Measurements from ENCODE around the gene GID8. TPM values are rescaled to one million over a fixed set of nuclear protein-coding genes. Genes with fewer than 3 reads are reported as not detected.

The GID8 gene
- total and polyA plus RNA-seq, 2 of the 4 experiments (the other 2 are of a cell fraction) = 21.5 to 33.9 TPM

GRCh38 chr20:62977613-62978560, 39.9 kb downstream of the GID8 start:
- Histone ChIP-seq H3K23ac (ENCODE audit: low read depth, low read length) (no peak overlapping the region), H3K4me3 (ENCODE audit: insufficient read depth, low read depth, low read length) (no peak overlapping the region), H3K27me3 (ENCODE audit: control insufficient read depth, insufficient read depth, low read length) (peaks cover 81% of the 10 kb centered on the region), H3K4me2 (ENCODE audit: low read depth, low read length) (no peak overlapping the region), H2AK5ac (ENCODE audit: low read depth, low read length) (no peak overlapping the region), H3K27ac (ENCODE audit: insufficient read depth, low read length) (no peak overlapping the region), H3K4me1 (ENCODE audit: control insufficient read depth, insufficient read depth, low read length) (no peaks in the 10 kb centered on the region), H2AK9ac (replicated peaks; ENCODE audit: low read depth, low read length, poor library complexity) (no peak overlapping the region), H3K56ac (ENCODE audit: extremely low read depth, insufficient read depth, low read length) (no peak overlapping the region), H4K91ac (ENCODE audit: insufficient read depth, low read depth, low read length) (no peak overlapping the region), H4K8ac (ENCODE audit: low read depth in 2 of 2, low read length in 2 of 2) (no peak overlapping the region), H2BK15ac (ENCODE audit: low read depth, low read length) (no peak overlapping the region), H3K4ac (ENCODE audit: low read depth, low read length) (no peak overlapping the region), H4K20me1 (ENCODE audit: insufficient read depth, low read length) (no peaks in the 10 kb centered on the region), H3K9me1 (ENCODE audit: insufficient read depth, low read length) (no peaks in the 10 kb centered on the region), H2BK5ac (ENCODE audit: low read depth, low read length, poor library complexity, severe bottlenecking) (no peak overlapping the region), H3K9me3 (ENCODE audit: control insufficient read depth, insufficient read depth, low read length) (no peaks in the 10 kb centered on the region), H3K79me1 (ENCODE audit: low read depth in 1 of 2, low read length in 2 of 2) (no peaks in the 10 kb centered on the region), H4K5ac (ENCODE audit: low read depth, low read length) (no peak overlapping the region), H3K9ac (ENCODE audit: low read depth, low read length) (no peak overlapping the region), H2BK20ac (ENCODE audit: low read depth, low read length) (no peak overlapping the region), H3K14ac (replicated peaks; ENCODE audit: low read depth, low read length) (no peak overlapping the region), H2BK120ac (ENCODE audit: low read depth, low read length) (no peak overlapping the region), H2AFZ (replicated peaks; ENCODE audit: low read length, poor library complexity) (no peak overlapping the region), H3K18ac (ENCODE audit: low read depth, low read length) (no peak overlapping the region), H3K36me3 (ENCODE audit: control insufficient read depth, insufficient read depth, low read length) (no peaks in the 10 kb centered on the region)
- ChIA-PET POLR2A (ENCODE audit: unreplicated experiment) (no interaction called here), CTCF (no interaction called here)
- in situ Hi-C loops (cut with MboI; ENCODE audit: low sequenced_read_pairs) = no loop called here
- no TSS peak for BruUV-seq (replicated peaks)
- dilution Hi-C loops (cut with HindIII; ENCODE audit: low sequenced_read_pairs, unreplicated experiment) = no loop called here
- no peak for ATAC-seq (ENCODE audit: low read depth)
- WGBS, 2 experiments (ENCODE audit: extremely low coverage in 2 of 2, insufficient read length in 1 of 2) = 64% methylated on average over 10 of the region's 38 CpGs; no CpG with 5 or more reads in 1 of the 2 experiments
- TF ChIP-seq RCOR1 (IDR thresholded peaks at IDR 0.05; ENCODE audit: insufficient replicate concordance, low read length) = no peak
- TF ChIP-seq RFX5 (IDR thresholded peaks at IDR 0.05; ENCODE audit: low read depth, low read length) = no peak
- TF ChIP-seq CTCF (conservative IDR thresholded peaks at IDR 0.05; ENCODE audit: low read depth, low read length) = no peak
- TF ChIP-seq MAZ (IDR thresholded peaks at IDR 0.05; ENCODE audit: borderline replicate concordance, low read depth, low read length) = no peak
- DNase-seq = no peak
- intact Hi-C loops (cut with micrococcal nuclease) = no loop called here

All from IMR-90 (cell line).